Activated CD8-positive, alpha-beta memory T cell treated with anti-CD3 and anti-CD28 coated beads, Interleukin-2, amount 50 U/mL, for 24 hours (primary cell): Measurements from ENCODE around the gene SCARF1.

Experiments
- DNase-seq: peaks from one replicate; pipeline ENCODE4 v3.0.0-alpha.2; 2020; ENCODE audit errors: extremely low read depth

SCARF1 gene

GRCh38 chr17:1604831-1605528 is 40.6 kb downstream of the SCARF1 start:
- DNase-seq = no peak

- DNase-seq = no peak
Measured at GRCh38 chr17:1601571-1601970, 44.0 kb downstream of the SCARF1 start.

- DNase-seq = no peak
Measured at GRCh38 chr17:1598399-1599095, 47.0 kb downstream of the SCARF1 start.

- DNase-seq = no peak
Measured at GRCh38 chr17:1597861-1598342, 47.6 kb downstream of the SCARF1 start.

- no peak for DNase-seq
Measured at GRCh38 chr17:1593630-1593931, 52.0 kb downstream of the SCARF1 start.

- no peak for DNase-seq
Measured at GRCh38 chr17:1592751-1593629, 52.5 kb downstream of the SCARF1 start.

- no peak for DNase-seq
Measured at GRCh38 chr17:1591474-1592090, 54.0 kb downstream of the SCARF1 start.

- DNase-seq = no peak
Measured at GRCh38 chr17:1590747-1591473, 54.6 kb downstream of the SCARF1 start.

GRCh38 chr17:1590029-1590746 is 55.3 kb downstream of the SCARF1 start:
- no peak for DNase-seq

- DNase-seq = no peak
Measured at GRCh38 chr17:1588821-1589585, 56.5 kb downstream of the SCARF1 start.

GRCh38 chr17:1584167-1584566 is 61.4 kb downstream of the SCARF1 start:
- no peak for DNase-seq
